ENCODE results near the gene PAGR1.
"Not testable (repeated sequence)": the region's sequence is repeated elsewhere in the genome, so short reads cannot be mapped to it uniquely, and the experiment has no call there.

Gene PAGR1

DNA sequence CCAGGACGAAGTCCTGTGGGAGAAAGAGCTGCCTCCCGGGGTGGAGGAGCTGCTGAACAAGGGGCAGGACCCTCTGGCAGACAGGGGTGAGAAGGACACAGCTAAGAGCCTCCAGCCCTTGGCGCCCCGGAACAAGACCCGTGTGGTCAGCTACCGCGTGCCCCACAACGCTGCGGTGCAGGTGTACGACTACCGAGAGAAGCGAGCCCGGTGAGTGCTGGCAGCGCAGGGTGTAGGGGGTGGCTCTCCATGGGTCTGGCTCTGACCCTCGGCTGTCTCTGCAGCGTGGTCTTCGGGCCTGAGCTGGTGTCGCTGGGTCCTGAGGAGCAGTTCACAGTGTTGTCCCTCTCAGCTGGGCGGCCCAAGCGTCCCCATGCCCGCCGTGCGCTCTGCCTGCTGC, 25.7 kb downstream of the PAGR1 start:
- no peak for DNase-seq

DNA sequence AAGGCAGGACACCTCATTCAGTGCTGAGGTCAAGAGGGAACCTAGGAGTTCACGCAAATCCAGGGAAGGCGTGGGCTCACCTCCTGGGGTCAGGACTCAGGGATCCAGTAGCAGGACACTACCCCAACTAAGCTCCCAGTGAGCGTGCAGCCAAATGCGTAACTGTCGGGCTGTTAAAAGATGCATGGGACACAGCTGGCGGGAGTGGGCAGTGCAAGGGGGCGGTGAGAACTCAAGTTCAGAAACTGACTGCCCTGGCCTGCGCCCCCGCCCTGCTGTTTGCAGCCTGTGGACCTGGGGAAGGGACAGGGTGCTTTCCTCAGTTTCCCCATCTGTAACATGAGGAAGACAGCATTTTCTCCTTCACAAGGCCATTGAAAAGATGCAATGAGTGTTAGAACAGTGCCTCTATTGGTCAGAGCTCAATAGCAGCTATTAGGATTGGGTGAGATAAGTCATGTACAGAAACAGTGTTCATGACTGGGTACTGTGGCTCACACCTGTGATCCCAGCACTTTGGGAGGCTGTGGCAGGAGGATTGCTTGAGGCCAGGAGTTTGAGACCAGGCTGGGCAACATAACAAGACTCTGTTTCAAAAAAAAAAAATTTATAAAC, 26.9 kb downstream of the PAGR1 start:
- no peak for DNase-seq

DNA sequence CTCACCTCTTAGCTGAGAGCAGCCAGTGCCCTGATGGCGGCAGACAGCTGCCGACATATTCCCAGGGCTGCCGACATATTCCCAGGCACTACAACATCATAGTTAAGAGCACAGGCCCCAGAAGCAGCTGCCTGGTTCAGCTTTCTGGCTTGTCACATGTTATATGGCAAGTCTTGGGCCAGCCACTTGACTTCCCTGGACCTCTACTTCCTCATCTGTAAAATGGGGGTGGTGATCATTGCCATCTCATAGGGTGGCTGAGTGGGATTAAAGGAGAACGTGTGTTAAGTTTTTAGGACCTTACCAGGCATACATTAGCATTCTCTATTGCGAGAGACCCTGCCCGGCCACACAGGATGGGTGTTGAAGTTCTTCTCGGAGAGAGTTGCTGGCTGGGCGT, 28.0 kb downstream of the PAGR1 start:
- no peak for DNase-seq

DNA sequence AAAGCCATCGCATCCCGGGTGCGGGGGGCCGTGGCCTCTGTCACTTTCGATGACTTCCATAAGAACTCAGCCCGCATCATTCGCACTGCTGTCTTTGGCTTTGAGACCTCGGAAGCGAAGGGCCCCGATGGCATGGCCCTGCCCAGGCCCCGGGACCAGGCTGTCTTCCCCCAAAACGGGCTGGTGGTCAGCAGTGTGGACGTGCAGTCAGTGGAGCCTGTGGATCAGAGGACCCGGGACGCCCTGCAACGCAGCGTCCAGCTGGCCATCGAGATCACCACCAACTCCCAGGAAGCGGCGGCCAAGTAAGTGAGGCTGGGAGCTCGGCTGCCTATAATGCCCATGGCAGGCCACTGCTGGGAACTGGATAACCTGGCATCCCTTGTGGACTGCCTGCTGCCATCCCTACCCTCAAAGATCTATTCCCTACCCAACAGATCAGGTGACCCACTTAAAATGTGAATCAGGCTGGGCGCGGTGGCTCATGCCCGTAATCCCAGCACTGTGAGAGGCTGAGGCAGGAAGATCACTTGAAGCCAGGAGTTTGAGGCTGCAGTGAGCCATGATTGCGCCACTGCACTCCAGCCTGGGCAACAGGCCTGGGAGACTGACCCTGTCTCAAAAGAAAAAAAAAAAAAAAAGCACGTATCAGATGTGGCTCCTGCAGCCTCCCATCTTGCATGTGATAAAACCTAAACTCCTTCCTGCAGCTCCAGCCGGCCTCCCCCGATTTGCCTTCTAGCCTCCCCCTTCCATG, 28.8 kb downstream of the PAGR1 start:
- DNase-seq = no peak

DNA sequence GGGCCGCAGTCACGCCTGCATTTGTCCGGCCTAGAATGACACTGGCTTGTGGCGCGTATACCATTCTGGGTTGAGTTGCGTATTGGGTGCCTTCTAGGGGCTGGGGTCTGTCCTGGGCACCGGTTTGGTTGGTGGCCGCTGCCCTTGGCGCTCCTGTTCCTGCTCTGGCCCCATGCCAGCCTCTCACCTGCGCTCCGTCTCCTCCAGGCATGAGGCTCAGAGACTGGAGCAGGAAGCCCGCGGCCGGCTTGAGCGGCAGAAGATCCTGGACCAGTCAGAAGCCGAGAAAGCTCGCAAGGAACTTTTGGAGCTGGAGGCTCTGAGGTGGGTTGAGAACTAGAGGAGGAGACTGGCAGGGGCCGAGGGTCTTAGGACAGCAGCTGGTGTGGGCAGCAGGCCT, 29.7 kb downstream of the PAGR1 start:
- no peak for DNase-seq

DNA sequence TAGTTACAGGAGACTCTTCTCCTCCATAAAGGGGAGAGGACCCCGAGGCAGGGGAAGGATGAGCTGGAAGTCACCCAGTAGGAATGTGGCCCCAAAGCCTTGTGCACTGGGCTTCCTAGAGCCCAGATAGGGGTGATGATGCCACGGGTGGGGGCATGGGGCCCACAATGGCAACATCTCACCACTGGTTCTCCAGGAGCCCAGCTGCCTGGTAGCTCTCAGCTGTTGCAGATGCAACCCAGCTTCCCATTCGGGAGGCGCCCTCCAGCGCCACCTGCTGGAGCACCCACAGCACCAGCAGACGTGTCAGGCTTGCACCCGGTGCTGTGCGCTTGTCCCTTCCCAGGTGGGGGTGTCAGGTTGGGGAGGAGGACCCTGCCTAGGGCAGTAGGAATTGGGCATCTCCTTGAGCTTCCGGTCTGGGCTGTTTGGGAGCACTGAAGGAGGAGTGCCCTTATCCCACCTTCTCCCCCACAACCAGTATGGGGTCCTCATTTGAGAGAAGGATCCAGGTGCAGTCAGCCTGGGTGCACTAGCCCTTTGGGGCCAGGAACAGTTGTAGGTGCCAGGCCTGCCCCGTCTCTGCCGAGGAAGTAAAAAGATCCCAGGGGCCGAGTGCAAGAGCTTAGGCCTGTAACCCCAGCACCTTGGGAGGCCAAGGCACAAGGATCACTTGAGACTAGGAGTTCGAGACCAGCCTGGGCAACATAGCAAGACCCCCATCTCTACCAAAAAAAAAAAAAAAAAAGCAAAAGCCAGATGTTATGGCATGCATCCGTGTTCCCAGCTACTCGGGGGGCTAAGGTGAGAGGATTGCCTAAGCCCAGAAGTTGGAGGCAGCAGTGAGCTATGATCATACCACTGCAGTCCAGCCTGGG, 32.7 kb downstream of the PAGR1 start:
- DNase-seq = peak; percentile 77

DNA sequence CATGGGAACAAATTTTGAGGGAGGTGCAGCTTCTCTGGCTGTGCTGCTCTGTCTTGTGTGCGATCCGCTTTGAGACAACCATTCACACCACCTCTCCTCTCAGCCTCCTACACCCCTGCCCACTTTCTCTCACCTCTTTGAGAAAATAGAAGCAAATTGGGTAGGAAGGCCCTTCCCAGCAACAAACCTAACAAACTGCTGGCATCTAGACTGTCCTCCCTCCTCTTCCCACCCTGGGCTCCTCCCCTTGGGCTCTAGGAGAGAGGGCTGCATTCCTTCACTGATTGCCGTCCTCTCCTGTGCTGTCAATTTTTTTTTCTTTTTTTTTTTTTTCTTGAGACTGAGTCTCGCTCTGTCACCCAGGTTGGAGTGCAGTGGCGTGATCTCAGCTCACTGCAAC, 33.6 kb downstream of the PAGR1 start:
- DNase-seq = peak; percentile 17

DNA sequence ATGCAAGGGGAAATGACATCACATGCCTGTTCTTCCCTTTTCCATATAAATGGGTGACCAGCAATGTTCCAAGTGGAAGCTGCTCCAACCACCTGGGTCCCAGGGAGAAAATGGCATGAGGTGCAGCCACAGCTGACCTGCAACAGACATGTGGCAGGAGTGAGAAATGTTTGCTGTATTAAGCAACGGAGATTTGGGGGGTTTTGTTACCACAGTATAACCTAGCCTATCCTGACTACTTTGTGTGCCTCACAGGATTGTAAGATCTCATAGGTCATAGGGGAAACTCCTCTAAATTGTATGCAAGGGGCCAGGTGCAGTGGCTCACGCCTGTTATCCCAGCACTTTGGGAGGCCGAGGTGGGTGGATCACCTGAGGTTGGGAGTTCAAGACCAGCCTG, 35.0 kb downstream of the PAGR1 start:
- DNase-seq = no peak

DNA sequence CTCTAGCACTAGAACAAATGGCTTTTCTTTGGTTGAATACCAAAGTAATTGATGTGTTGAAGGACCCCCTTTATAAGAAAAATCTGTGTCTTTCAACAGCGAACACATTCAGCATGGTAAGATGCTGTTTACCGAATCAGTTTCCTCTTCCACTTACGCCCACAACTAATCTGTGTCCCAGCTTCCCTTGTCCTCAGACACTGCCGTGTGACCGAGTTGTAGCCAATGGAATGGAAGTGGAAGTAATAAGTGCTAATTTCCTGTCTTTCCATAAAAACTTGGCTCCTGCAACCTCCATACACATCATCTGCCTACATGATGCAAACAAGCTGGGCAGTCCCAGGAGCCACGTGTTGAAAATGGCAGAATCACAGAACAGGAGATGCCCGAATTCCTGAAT, 36.7 kb downstream of the PAGR1 start:
- DNase-seq = no peak

DNA sequence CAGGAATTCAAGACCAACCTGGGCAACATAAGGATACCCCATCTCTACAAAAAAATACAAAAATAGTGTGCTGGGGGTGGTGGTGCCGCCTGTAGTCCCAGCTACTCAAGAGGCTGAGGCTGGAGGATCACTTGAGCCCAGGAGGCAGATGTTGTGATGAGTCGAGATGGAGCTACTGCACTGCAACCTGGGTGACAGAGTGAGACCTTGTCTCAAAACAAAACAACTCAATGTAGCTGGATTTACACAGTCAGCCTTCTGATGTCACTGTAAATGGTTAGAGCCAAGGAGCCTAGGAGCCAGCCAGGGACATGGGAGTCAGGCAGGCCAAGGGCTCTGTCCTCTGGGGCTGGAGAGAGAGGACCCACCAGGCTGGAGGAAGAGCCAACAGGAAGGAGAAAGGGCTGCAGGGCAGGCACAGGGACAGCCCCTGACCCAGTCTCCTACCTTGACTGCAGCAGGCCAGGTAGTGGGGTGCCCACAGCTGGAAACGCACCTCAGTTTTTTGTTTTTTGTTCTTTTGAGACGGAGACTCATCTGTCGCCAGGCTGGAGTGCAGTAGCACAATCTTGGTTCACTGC, 38.7 kb downstream of the PAGR1 start:
- DNase-seq = no peak

DNA sequence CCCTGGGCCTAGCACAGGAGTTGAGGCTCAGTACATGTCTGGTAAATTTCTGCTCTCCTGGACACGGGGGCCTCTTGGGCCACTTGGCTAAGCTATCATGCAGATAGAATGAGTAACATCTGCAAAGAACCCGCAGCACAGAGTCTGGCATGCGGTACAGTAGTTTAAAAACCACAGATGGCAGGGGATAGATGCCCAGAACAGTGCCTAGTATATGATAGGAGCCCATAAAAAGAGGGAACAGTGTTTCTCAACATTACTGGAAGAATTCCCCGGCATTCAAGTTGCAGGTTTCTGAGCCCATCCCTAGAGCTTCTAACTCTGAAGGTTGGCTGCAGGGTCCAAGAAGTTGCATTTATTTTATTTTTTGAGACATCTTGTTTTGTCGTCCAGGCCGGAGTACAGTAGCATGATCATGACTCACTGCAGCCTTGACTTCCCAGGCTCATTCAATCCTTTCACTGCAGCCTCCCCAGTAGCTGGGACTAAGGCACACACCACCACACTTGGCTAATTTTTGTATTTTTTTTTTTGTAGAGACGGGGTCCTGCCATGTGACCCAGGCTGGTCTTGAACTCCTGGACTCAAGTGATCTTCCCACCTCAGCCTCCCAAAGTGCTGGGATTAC, 41.3 kb downstream of the PAGR1 start:
- DNase-seq = no peak

DNA sequence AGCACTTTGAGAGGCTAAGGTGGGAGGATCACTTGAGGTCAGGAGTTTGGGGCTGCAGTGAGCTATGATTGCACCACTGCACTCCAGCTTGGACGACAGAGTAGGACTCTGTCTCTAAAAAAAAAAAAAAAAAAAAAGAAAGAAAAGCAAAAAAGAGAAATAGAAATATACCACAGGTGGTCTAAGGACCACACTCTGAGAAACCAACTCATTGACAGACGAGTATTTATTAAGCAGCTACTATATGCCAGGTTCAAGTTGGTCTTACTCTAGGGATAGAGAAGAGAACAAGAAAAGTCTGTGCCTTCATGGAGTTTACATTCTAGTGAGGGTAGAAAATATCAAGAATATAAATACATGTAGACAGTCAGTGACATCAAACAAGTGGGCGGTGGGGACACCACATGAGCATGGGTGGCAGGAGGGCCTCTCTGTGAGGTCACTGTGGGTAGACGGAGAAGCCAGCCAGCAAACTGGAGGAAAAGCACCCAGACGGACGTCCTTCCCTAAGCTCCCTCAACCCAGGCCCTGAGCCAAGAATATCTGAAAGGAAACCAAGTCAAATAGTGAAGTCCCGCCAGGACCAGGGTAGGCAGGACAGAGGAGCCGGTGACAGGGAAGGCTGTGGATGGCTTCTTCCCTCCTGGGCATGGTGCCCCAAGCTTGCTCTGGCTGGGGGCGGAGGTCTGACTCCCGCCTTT, 42.3 kb downstream of the PAGR1 start:
- DNase-seq = no peak

DNA sequence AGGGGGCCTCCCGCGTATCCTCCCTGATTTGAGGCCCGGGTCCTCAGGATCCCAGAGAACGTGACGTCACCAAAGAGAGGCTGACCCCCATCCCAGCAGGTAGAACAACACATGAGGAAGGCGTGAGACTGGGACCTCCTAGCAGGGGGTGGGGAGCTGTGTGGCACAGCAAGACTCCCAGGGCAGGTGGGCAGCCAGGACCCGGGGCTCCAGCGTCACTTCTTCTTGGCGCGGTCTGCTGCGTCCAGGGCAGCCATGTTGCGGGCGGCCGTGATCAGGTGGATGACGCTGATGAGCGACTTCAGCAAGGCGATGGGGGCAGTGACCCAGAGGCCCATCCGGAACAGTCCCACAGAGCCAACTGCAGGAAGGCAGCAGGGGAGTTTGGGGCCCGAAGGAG, 43.0 kb downstream of the PAGR1 start:
- DNase-seq = no peak

DNA sequence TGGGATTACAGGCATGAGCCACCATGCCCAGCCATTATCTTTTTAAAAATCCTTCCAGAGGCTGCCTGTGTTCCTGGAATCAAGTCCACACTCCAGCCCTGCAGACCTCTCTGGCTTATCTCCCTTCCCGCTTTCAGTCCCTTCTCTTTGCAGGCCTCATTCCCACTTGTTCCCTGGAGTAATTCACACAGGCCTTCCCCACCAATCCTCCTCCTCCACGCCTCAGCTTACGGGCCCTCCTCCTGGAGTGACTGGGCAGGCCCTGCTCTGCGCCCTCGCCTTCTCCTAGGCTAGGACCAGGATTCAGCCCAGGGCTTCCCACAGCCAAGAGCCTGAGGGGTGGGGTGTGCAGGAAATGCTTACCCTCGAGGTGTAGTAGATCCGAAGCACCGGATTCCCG, 44.3 kb downstream of the PAGR1 start:
- no peak for DNase-seq

DNA sequence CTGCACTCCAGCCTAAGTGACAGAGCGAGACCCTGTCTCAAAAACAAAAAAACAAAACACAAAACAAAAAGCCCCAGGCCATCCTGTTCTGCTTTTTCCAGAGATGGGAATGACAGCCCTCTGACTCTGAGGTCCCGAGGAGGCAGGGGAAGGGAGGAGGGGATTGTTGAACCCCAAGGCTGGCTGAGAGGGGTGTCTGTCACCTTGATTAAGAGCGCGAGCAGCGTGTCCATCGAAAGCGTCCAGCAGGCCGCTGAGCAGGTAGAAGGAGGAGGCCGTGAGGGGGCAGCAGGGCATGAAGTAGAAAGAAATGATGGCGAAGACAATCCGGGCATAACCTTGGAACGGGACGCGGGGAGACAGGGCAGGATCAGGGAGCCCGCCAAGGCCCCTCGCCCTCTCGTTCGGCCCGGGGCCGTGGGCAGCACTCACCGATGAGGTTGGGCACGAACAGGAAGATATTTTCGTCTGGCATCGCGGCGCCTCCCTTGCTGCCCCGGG, 46.5 kb downstream of the PAGR1 start:
- DNase-seq = peak; percentile 49

DNA sequence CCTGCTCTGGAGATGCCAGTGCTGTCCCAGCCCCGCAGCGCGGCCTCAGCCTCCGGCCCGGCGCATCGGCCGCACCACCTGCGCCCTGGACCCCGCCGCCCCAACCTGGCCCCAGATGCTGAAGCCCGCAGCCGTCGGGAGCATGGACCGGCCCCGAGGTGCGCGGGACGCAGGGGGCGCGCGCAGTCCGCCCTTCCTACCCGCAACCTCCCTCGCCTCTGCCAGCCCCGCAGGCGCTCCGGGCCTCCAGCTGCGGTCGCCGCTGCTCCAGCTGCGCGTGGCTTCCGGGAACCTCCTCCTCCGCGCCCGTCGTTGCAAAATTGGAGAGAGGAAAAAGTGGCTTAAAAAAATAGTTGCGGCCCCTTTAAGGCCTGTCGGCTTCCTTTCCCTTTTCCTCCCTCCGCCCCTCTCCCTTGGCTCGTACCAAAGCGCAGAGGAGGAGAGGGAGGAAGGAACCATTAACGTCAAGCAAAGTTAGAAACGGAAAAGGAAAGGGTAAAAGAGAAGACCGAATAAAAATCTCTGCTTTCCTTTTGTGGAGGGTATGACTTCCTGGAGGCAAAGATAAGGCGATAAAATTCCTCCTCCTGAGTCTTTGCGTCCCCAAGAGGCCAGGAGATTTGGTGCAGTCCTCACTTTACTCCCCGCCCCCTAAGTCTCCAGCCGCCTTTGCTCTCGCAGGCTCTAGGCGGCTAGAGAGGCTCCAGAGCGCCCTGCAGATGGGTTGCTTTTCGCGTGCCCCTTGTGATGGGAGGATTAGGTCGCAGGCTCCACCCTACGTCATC, 47.1 kb downstream of the PAGR1 start, which contains the start of gene CDIPT:
CDIPT (minus strand) TSS at position 343 of the 785 bp plus-strand sequence. CDS start 369 bp downstream, outside the sequence.
- DNase-seq = peak; percentile 99

DNA sequence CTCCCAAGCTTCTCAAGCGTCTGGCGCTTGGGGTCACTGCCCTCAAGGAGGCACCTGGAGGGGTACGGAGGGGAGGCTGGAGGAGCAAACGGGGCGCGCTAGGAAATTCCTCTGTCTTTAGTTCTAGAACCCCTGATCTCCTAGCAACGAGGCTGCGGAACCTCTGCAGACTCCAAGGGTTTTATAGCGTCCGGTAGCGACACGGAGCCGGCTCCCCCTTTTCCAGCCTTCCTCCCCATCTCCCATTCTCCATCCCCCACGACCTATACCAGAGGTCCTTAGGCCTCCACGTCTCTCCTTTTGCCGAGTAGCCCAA, 47.7 kb downstream of the PAGR1 start:
- no peak for DNase-seq

DNA sequence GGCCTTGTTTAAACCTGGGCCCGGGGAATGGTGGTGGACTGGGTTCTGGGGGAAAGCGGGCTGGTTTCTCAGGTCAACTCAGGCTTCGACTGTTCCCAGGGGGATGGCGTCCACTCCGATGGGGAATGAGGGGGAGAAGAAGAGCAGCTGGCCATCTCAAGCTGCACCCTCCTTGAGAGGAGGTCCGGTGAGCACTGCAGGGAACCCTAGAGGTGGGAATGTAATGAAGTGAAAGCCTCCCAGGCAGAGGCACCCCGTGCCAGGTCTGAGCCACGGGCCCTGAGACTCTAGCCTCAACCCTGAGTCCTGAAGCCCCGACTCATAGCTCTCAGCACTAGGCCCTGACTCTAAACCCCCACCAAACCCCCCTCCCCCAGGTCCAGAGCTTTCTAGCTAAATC, 48.3 kb downstream of the PAGR1 start:
- DNase-seq = no peak

DNA sequence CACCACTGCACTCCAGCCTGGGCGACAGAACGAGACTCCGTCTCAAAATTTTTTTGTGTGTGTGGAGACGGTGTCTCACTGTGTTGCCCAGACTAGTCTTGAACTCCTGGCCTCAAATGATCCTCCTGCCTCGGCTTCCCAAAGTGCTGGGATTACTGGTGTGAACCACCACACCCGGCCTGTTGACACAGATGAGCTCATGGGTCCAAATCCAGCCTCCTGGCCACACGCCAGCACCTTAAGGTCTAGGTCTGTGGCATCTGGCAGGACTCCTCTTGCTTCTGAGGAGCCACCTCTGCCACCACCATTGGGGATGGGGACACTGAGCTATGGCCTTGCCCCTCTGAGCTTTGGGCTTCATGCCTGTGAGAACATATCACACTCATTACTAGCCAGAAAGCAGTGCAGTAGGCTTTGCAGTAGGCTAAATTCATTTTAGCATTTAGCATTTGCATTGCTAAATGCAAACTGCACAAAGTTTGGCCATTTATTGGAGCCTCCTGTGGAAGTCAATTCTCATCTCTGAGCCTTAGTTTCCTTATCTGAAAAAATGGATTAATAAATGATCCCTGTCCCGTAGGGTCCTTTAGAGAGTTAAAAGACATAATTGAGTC, 52.6 kb downstream of the PAGR1 start:
- DNase-seq = no peak

DNA sequence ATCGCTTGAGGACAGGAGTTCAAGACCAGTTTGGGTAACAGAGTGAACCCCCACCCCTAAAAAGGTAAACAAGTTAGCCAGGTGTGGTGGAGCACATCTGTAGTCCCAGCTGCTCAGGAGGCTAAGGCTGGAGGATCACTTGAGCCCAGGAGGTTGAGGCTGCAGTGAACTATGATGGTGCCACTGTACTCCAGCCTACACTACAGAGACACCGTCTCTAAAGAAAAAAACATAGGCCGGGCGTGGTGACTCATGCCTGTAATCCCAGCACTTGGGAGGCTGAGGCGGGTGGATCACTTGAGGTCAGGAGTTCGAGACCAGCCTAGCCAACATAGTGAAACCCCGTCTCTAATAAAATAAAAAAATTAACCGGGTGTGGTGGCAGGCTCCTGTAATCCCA, 53.1 kb downstream of the PAGR1 start:
- not testable (repeated sequence) for DNase-seq

All from eye (tissue), 1 donor.